ENCODE data around the gene GHRH. TPM values are rescaled to one million over a fixed set of nuclear protein-coding genes. Genes with fewer than 3 reads are reported as not detected.

GHRH gene
- polyA plus RNA-seq, 2 of the 4 experiments (the other 2 are of a cell fraction): not detected

DNA sequence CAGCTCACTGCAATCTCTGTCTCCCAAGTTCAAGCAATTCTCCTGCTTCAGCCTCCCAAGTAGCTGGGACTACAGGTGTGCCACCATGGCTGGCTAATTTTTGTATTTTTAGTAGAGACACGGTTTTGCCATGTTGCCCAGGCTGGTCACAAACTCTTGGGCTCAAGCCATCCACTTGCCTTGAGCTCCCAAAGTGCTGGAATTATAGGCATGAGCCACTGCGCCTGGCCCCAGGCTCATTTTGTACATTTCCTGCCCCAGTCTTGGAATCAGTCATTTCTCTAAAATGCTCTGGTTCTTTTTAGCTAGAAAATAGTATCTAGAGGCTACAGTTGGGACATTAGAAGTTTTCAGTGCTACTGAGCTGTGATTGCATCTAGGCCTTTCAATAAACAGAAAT lies 41.4 kb upstream of the GHRH start (continued):
- TF ChIP-seq HES2 (IDR thresholded peaks at IDR 0.05): no peak
- no peak for TF ChIP-seq POLR2AphosphoS2 (conservative IDR thresholded peaks at IDR 0.05; ENCODE audit: low read length)
- no peak for TF ChIP-seq TFCP2L1 (CRISPR knock-in tag; IDR thresholded peaks at IDR 0.05)

GRCh38 chr20:37301558-37301957 lies 39.9 kb upstream of the GHRH start:
- Histone ChIP-seq H3K4me3 (no peak overlapping the region), H3K4me1 (peaks cover 52% of the 10 kb centered on the region), H3K9me3 (no peaks in the 10 kb centered on the region), H3K27ac (no peak overlapping the region), H3K4me2 (no peak overlapping the region)
- DNase-seq (ENCODE audit: low read depth in 1 of 2, low spot score in 1 of 2): no peak
- FAIRE-seq: no peak
- CTCF ChIA-PET: interaction anchor here (1.5 kb wide), 1 partner anchor 83 kb away, joined by 5 read pairs; no protein-coding TSS in a partner anchor
- 98% methylated on average over 3 of the region's 3 CpGs for WGBS (ENCODE audit: missing lambda C conversion rate)
- ATAC-seq: no peak
- POLR2A ChIA-PET: no interaction called here
- no peak for TF ChIP-seq HOXA7 (CRISPR knock-in tag; IDR thresholded peaks at IDR 0.05)
- TF ChIP-seq, protein P1, sequence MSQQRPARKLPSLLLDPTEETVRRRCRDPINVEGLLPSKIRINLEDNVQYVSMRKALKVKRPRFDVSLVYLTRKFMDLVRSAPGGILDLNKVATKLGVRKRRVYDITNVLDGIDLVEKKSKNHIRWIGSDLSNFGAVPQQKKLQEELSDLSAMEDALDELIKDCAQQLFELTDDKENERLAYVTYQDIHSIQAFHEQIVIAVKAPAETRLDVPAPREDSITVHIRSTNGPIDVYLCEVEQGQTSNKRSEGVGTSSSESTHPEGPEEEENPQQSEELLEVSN (IDR thresholded peaks at IDR 0.05; ENCODE audit: borderline replicate concordance, low read depth): no peak
- no peak for TF ChIP-seq ATOH8 (CRISPR knock-in tag; IDR thresholded peaks at IDR 0.05; ENCODE audit: low read depth)
- TF ChIP-seq FOSB (CRISPR knock-in tag; IDR thresholded peaks at IDR 0.05): no peak
- TF ChIP-seq CEBPB (IDR thresholded peaks at IDR 0.05): no peak
- no peak for TF ChIP-seq ZSCAN20 (CRISPR knock-in tag; IDR thresholded peaks at IDR 0.05)
- TF ChIP-seq, protein P2, sequence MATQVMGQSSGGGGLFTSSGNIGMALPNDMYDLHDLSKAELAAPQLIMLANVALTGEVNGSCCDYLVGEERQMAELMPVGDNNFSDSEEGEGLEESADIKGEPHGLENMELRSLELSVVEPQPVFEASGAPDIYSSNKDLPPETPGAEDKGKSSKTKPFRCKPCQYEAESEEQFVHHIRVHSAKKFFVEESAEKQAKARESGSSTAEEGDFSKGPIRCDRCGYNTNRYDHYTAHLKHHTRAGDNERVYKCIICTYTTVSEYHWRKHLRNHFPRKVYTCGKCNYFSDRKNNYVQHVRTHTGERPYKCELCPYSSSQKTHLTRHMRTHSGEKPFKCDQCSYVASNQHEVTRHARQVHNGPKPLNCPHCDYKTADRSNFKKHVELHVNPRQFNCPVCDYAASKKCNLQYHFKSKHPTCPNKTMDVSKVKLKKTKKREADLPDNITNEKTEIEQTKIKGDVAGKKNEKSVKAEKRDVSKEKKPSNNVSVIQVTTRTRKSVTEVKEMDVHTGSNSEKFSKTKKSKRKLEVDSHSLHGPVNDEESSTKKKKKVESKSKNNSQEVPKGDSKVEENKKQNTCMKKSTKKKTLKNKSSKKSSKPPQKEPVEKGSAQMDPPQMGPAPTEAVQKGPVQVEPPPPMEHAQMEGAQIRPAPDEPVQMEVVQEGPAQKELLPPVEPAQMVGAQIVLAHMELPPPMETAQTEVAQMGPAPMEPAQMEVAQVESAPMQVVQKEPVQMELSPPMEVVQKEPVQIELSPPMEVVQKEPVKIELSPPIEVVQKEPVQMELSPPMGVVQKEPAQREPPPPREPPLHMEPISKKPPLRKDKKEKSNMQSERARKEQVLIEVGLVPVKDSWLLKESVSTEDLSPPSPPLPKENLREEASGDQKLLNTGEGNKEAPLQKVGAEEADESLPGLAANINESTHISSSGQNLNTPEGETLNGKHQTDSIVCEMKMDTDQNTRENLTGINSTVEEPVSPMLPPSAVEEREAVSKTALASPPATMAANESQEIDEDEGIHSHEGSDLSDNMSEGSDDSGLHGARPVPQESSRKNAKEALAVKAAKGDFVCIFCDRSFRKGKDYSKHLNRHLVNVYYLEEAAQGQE (IDR thresholded peaks at IDR 0.05): no peak
- TF ChIP-seq RCOR1 (IDR thresholded peaks at IDR 0.05; ENCODE audit: low read depth, low read length): no peak
- no peak for TF ChIP-seq HMGXB4 (CRISPR knock-in tag; IDR thresholded peaks at IDR 0.05; ENCODE audit: borderline replicate concordance)
- no peak for TF ChIP-seq MAZ (IDR thresholded peaks at IDR 0.05; ENCODE audit: borderline replicate concordance, low read depth, low read length)
- TF ChIP-seq HDAC2 (IDR thresholded peaks at IDR 0.05): no peak
- TF ChIP-seq ZFP36 (IDR thresholded peaks at IDR 0.05; ENCODE audit: borderline replicate concordance, partially characterized antibody): no peak
- TF ChIP-seq PHF8 (IDR thresholded peaks at IDR 0.05; ENCODE audit: borderline replicate concordance, low read depth): no peak
- no peak for TF ChIP-seq TFCP2L1 (CRISPR knock-in tag; IDR thresholded peaks at IDR 0.05)
- TF ChIP-seq GATA3 (IDR thresholded peaks at IDR 0.05; ENCODE audit: borderline replicate concordance): no peak
- no peak for TF ChIP-seq PBX3 (IDR thresholded peaks at IDR 0.05)
- TF ChIP-seq ZC3H11A (IDR thresholded peaks at IDR 0.05): no peak
- TF ChIP-seq CHD2 (IDR thresholded peaks at IDR 0.05; ENCODE audit: low read length, partially characterized antibody): no peak
- TF ChIP-seq EP300 (IDR thresholded peaks at IDR 0.05): no peak
